ENCODE results near the gene LYPD1.

Gene LYPD1

GRCh38 chr2:132668189-132668823 lies 1.7 kb downstream of the LYPD1 start:
- peak; percentile 14 for DNase-seq

GRCh38 chr2:132667706-132668105 lies 2.3 kb downstream of the LYPD1 start:
- DNase-seq: no peak

DNA sequence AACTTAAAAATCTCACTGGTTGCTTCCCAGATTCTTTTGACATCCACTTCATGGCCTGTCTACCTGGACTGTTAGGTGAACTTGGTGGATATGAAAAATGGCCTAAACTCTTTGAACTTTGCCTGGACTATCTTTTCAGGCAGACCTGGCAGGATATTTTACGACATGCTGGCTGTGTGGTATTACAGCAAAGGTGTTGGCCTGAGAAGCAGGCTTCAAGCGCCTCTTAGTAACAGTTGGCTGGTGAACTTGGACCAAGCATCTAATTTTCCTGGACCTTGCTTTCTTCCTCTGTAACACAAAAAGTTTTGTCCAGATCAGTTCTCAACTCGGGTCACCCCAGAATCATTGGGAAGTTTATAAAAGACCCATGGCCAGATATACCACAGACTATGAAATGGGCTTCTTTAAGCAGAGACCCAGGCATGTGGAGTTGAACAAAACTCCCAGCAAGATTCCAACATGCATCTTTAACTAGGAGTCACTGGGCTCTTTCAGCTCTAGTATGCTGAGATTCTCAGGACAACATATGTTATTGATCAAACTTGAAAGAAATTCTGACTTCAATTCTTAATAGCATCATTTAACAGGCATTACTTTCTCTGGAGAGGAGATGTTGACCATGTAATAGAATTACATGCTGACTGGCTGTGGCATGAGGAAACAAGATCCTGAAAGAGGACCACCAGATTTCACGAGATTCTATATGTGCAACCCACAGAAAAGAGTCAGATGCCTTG lies 4.4 kb downstream of the LYPD1 start:
- no peak for DNase-seq

DNA sequence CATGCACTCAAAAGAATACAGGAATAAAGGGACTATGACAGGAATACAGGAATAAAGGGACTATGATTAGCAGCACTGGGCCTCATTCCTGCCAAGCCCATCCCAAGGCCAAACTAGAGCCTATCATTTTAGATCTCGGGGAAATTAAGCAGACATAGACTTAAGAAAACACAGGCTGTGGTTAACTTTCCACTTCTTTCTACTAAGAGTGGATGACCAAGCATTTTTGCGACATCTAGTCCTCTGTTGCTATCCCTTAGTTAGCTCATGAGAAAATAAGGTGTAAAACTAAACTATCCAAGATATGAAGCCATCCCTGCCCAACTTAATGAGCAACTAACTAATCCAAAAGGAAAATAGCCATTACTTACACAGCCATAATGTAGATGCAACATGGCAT lies 5.9 kb downstream of the LYPD1 start:
- DNase-seq: no peak

DNA sequence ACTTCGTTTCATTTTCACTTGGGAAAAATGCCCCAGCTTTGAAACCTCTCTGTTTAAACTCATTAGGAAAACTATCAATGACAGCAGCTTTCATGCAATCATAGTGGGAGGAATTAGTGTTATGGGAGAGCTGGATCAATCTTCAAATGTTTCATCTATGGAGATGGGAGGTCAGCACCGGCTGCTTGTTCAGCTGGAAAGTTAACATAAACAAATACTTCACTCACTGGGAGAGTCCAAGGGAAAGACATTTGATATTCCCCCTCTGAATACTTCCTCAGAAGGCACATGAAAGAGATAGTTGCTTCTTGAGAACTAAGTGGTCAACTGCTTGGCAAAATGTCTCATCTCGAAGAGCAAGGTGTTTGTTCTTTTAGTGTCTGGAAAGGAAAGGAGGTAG lies 7.3 kb downstream of the LYPD1 start:
- DNase-seq: no peak

DNA sequence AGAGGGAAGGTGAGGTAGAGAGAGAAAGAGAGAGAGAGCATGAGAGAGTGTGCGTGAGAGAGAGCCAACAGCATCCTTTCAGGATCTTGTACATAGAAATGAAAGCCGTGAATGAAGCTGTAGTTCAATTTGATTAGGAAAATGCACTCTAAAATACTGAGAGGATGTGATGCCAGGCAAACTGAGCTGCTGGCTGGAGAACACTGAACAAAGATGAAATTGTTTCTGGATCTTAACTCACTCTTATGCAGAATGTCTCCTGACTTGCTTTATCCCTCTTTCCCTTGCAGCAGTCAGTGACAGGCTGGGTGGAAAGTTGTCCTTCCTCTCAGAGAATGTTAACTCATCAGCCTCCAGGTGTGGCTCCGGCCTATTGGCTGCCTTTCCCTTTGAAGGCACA lies 10.7 kb downstream of the LYPD1 start:
- no peak for DNase-seq

GRCh38 chr2:132656266-132656975 lies 13.6 kb downstream of the LYPD1 start:
- no peak for DNase-seq

DNA sequence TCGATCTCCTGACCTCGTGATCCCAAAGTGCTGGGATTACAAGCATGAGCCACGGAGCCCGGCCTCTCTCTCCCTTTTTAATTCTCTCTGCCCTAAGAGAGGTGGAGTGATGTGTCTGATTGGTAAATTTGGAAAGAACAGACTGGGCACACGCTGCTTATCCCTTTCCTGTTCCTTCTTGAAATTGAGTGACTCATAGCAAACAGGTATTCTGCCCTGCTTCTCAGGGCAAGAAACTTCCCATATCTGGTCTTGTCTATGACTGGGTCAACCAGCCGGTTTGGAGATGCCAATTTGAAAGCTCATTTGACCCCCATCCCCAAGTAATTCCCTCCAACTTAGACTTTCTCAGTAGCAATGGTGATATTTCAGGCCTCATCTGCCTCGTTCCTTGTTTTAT lies 15.0 kb downstream of the LYPD1 start:
- DNase-seq: no peak

DNA sequence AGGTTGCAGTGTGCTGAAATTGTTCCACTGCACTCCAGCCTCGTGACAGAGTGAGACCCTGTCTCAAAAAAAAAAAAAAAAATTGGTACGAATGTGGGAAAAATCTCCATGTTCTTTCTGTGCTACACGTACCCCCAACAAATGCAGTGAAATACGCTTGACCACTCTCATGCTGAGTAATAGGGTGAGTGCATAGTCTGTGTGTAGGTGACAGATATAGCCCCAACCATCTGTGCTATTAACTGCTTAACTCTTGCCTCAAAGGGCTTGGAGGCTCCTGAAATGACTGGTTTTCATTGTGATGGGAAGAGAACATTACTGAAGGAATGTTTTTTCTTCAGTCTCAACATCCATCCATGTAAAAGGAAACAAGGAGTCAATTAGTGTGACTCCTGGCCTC lies 15.7 kb downstream of the LYPD1 start:
- no peak for DNase-seq

DNA sequence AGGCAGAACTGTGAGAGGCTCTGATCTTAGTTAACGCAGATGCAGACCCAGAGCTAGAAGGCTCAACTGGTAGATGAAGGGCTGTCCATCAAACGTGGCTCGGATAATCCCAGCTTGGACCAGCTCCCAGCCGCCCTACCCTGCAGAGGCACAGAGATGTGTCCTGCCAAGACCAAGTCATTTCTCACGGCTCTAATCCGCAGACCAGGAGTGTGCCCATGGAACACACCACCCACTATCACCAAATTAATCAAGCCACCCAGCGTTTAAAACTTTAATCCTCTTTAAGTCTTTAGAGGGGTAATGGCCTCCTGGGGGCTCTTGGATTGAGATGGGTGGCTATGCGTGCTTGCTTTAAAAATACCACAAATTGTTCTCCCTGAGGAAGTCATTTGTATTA lies 17.5 kb downstream of the LYPD1 start:
- DNase-seq: no peak

GRCh38 chr2:132651115-132652045 lies 18.6 kb downstream of the LYPD1 start:
- DNase-seq: no peak

- no peak for DNase-seq
Observed at GRCh38 chr2:132646540-132647108, 23.4 kb downstream of the LYPD1 start.

DNA sequence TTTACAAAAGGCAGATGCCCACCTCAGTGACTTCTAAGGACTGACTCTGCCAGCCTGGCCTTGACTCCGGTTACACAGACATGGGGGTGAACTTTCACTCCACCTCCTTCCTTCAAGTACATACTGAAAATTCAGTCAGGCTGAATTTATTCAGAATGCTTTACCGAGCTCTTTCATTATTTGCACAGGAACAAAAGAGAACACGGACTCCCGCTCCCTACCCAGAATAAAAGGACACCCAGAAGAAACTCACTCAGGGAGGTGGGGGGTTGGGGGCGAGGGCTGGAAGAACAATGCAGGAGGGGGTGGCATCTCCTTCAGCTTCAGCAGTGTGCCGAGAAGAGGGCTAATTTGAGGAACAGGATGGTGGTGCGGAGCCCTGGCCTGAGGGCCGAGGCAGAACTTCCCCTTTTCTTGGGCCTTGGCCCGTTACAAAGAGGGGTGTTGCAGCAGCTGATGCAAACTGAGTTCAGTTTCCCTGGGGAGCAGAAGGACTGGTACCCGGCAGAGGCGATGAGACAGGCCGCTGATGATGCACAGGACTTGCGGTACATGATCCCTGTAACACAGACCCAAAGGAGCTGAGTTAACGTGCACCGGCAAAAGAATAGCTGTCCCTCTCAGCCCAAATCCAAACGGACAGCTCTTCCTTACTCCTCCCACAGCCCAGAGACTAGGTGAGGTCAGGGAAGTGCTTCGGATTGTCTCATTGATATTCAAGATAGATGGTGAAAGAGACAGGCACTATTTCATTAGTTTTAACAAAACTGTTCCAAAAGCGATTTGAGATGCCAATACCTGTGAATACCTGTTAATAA lies 24.1 kb downstream of the LYPD1 start:
- DNase-seq: no peak

GRCh38 chr2:132645176-132645575 lies 24.8 kb downstream of the LYPD1 start:
- DNase-seq: no peak

- no peak for DNase-seq
Observed at GRCh38 chr2:132642415-132642814, 27.6 kb downstream of the LYPD1 start.

DNA sequence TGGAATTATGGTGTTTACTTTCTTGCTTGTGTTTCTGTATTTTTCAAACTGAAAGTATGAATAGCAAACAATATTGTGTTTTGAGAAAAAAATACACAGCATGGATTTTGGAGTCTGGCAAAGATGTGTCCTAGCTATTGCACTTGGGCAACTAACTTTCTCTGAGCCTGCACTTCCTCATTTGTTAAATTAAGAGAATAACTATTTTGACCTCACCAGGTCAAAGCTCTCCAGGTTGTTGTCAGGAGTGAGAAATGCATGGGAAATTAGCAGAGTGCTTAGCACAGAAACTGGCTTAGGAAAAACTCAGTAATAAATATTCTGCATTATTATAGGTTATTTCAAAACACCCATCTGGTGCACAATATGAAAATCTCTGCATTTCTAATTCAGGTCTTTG lies 28.2 kb downstream of the LYPD1 start:
- DNase-seq: no peak

GRCh38 chr2:132640116-132640515 lies 29.9 kb downstream of the LYPD1 start:
- no peak for DNase-seq

DNA sequence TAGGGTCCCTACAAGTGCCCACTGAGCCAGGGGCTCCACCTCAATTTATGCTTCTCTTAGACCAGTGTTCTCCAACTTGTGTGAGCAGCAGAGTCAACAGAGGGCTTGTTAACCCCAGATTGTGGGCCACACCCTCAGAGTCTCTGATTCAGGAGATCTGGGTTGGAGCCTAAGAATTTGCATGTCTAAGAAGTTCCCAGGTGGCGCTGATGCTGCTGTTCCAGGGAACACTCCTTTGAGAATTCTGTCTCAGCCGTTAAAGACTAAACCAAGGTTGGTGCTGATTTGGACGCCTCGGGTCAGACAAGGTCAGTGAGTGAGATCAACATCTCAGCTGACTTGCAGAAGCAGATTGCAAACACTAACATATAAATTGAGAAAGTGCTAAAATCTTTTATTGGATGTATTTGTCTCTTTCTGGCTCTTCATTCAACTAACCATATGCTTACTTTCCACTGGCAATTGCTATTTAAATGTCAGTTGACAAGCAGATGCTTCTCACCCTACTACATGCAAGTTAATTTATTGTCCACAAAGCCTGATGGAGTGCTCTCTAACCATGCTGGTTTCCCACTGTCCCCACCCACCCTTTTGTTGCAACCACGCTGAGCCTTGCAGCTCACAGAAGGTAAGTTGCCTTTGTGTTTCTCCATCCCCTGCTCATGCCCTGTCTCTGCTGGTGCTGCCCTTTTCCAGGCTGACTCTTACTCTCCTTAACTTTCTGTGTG lies 31.5 kb downstream of the LYPD1 start:
- no peak for DNase-seq

- DNase-seq: no peak
Observed at GRCh38 chr2:132636346-132636745, 33.7 kb downstream of the LYPD1 start.

- DNase-seq: no peak
Observed at GRCh38 chr2:132633635-132634034, 36.4 kb downstream of the LYPD1 start.

All from T1000 (cell line).